ENCODE results near the gene PID1.

The PID1 gene

GRCh38 chr2:229170916-229171315, 100.2 kb downstream of the PID1 start:
- H3K27me3 ChIP-seq (ENCODE audit: control insufficient read depth, insufficient read depth, low read length), result no peaks in the 10 kb centered on the region
- H3K27ac ChIP-seq (ENCODE audit: low read depth, low read length), result no peak overlapping the region
- H3K4me3 ChIP-seq (ENCODE audit: low read depth, low read length), result no peak overlapping the region
- H3K9me3 ChIP-seq (ENCODE audit: control insufficient read depth, insufficient read depth, low read depth, low read length), result peaks cover 6% of the 10 kb centered on the region; the same call in 1 of the 2 replicates
- no peaks in the 10 kb centered on the region for H3K4me1 ChIP-seq (ENCODE audit: control insufficient read depth, insufficient read depth, low read length)
- H3K9ac ChIP-seq (ENCODE audit: low read length), result no peak overlapping the region
- no peaks in the 10 kb centered on the region for H3K36me3 ChIP-seq (ENCODE audit: control insufficient read depth, insufficient read depth, low read length)

- Histone ChIP-seq H3K9ac (ENCODE audit: low read length) (no peak overlapping the region), H3K36me3 (ENCODE audit: control insufficient read depth, insufficient read depth, low read length) (no peaks in the 10 kb centered on the region), H3K27me3 (ENCODE audit: control insufficient read depth, insufficient read depth, low read length) (no peaks in the 10 kb centered on the region), H3K4me1 (ENCODE audit: control insufficient read depth, insufficient read depth, low read length) (no peaks in the 10 kb centered on the region), H3K9me3 (ENCODE audit: control insufficient read depth, insufficient read depth, low read depth, low read length) (peaks cover 6% of the 10 kb centered on the region; the same call in 1 of the 2 replicates), H3K27ac (ENCODE audit: low read depth, low read length) (no peak overlapping the region), H3K4me3 (ENCODE audit: low read depth, low read length) (no peak overlapping the region)
These were observed 100.9 kb downstream of the PID1 start for GRCh38 chr2:229170171-229170570.

- H3K27ac ChIP-seq (ENCODE audit: low read depth, low read length), result no peak overlapping the region
- H3K4me3 ChIP-seq (ENCODE audit: low read depth, low read length), result no peak overlapping the region
- no peaks in the 10 kb centered on the region for H3K27me3 ChIP-seq (ENCODE audit: control insufficient read depth, insufficient read depth, low read length)
- peaks cover 6% of the 10 kb centered on the region; the same call in 1 of the 2 replicates for H3K9me3 ChIP-seq (ENCODE audit: control insufficient read depth, insufficient read depth, low read depth, low read length)
- no peaks in the 10 kb centered on the region for H3K4me1 ChIP-seq (ENCODE audit: control insufficient read depth, insufficient read depth, low read length)
- no peaks in the 10 kb centered on the region for H3K36me3 ChIP-seq (ENCODE audit: control insufficient read depth, insufficient read depth, low read length)
- no peak overlapping the region for H3K9ac ChIP-seq (ENCODE audit: low read length)
These were observed 101.3 kb downstream of the PID1 start for GRCh38 chr2:229169751-229170150.

- Histone ChIP-seq H3K27ac (ENCODE audit: low read depth, low read length) (no peak overlapping the region), H3K4me1 (ENCODE audit: control insufficient read depth, insufficient read depth, low read length) (no peaks in the 10 kb centered on the region), H3K27me3 (ENCODE audit: control insufficient read depth, insufficient read depth, low read length) (no peaks in the 10 kb centered on the region), H3K9ac (ENCODE audit: low read length) (no peak overlapping the region), H3K36me3 (ENCODE audit: control insufficient read depth, insufficient read depth, low read length) (no peaks in the 10 kb centered on the region), H3K4me3 (ENCODE audit: low read depth, low read length) (no peak overlapping the region), H3K9me3 (ENCODE audit: control insufficient read depth, insufficient read depth, low read depth, low read length) (no peaks in the 10 kb centered on the region)
These were observed 106.4 kb downstream of the PID1 start for GRCh38 chr2:229164545-229165249.

GRCh38 chr2:229163893-229164292, 107.2 kb downstream of the PID1 start:
- no peak overlapping the region for H3K9ac ChIP-seq (ENCODE audit: low read length)
- no peak overlapping the region for H3K4me3 ChIP-seq (ENCODE audit: low read depth, low read length)
- no peaks in the 10 kb centered on the region for H3K4me1 ChIP-seq (ENCODE audit: control insufficient read depth, insufficient read depth, low read length)
- no peaks in the 10 kb centered on the region for H3K9me3 ChIP-seq (ENCODE audit: control insufficient read depth, insufficient read depth, low read depth, low read length)
- no peak overlapping the region for H3K27ac ChIP-seq (ENCODE audit: low read depth, low read length)
- H3K27me3 ChIP-seq (ENCODE audit: control insufficient read depth, insufficient read depth, low read length), result no peaks in the 10 kb centered on the region
- no peaks in the 10 kb centered on the region for H3K36me3 ChIP-seq (ENCODE audit: control insufficient read depth, insufficient read depth, low read length)

GRCh38 chr2:229162015-229162414, 109.1 kb downstream of the PID1 start:
- H3K4me3 ChIP-seq (ENCODE audit: low read depth, low read length), result no peak overlapping the region
- no peaks in the 10 kb centered on the region for H3K4me1 ChIP-seq (ENCODE audit: control insufficient read depth, insufficient read depth, low read length)
- no peaks in the 10 kb centered on the region for H3K27me3 ChIP-seq (ENCODE audit: control insufficient read depth, insufficient read depth, low read length)
- no peaks in the 10 kb centered on the region for H3K9me3 ChIP-seq (ENCODE audit: control insufficient read depth, insufficient read depth, low read depth, low read length)
- H3K27ac ChIP-seq (ENCODE audit: low read depth, low read length), result no peak overlapping the region
- H3K9ac ChIP-seq (ENCODE audit: low read length), result no peak overlapping the region
- H3K36me3 ChIP-seq (ENCODE audit: control insufficient read depth, insufficient read depth, low read length), result no peaks in the 10 kb centered on the region

GRCh38 chr2:229160984-229161383, 110.1 kb downstream of the PID1 start:
- Histone ChIP-seq H3K9me3 (ENCODE audit: control insufficient read depth, insufficient read depth, low read depth, low read length) (no peaks in the 10 kb centered on the region), H3K27ac (ENCODE audit: low read depth, low read length) (no peak overlapping the region), H3K36me3 (ENCODE audit: control insufficient read depth, insufficient read depth, low read length) (no peaks in the 10 kb centered on the region), H3K9ac (ENCODE audit: low read length) (no peak overlapping the region), H3K27me3 (ENCODE audit: control insufficient read depth, insufficient read depth, low read length) (no peaks in the 10 kb centered on the region), H3K4me1 (ENCODE audit: control insufficient read depth, insufficient read depth, low read length) (no peaks in the 10 kb centered on the region), H3K4me3 (ENCODE audit: low read depth, low read length) (no peak overlapping the region)

GRCh38 chr2:229160180-229160579, 110.9 kb downstream of the PID1 start:
- Histone ChIP-seq H3K27me3 (ENCODE audit: control insufficient read depth, insufficient read depth, low read length) (no peaks in the 10 kb centered on the region), H3K4me1 (ENCODE audit: control insufficient read depth, insufficient read depth, low read length) (no peaks in the 10 kb centered on the region), H3K36me3 (ENCODE audit: control insufficient read depth, insufficient read depth, low read length) (no peaks in the 10 kb centered on the region), H3K9ac (ENCODE audit: low read length) (no peak overlapping the region), H3K9me3 (ENCODE audit: control insufficient read depth, insufficient read depth, low read depth, low read length) (no peaks in the 10 kb centered on the region), H3K4me3 (ENCODE audit: low read depth, low read length) (no peak overlapping the region), H3K27ac (ENCODE audit: low read depth, low read length) (no peak overlapping the region)

- Histone ChIP-seq H3K9me3 (ENCODE audit: control insufficient read depth, insufficient read depth, low read depth, low read length) (no peaks in the 10 kb centered on the region), H3K27ac (ENCODE audit: low read depth, low read length) (no peak overlapping the region), H3K4me3 (ENCODE audit: low read depth, low read length) (no peak overlapping the region), H3K27me3 (ENCODE audit: control insufficient read depth, insufficient read depth, low read length) (no peaks in the 10 kb centered on the region), H3K36me3 (ENCODE audit: control insufficient read depth, insufficient read depth, low read length) (no peaks in the 10 kb centered on the region), H3K9ac (ENCODE audit: low read length) (no peak overlapping the region), H3K4me1 (ENCODE audit: control insufficient read depth, insufficient read depth, low read length) (no peaks in the 10 kb centered on the region)
These were observed 111.7 kb downstream of the PID1 start for GRCh38 chr2:229159405-229159804.

GRCh38 chr2:229154381-229154780, 116.7 kb downstream of the PID1 start:
- Histone ChIP-seq H3K4me3 (ENCODE audit: low read depth, low read length) (no peak overlapping the region), H3K4me1 (ENCODE audit: control insufficient read depth, insufficient read depth, low read length) (no peaks in the 10 kb centered on the region)

GRCh38 chr2:229153951-229154350, 117.1 kb downstream of the PID1 start:
- H3K9ac ChIP-seq (ENCODE audit: low read length), result no peak overlapping the region
- H3K4me1 ChIP-seq (ENCODE audit: control insufficient read depth, insufficient read depth, low read length), result no peaks in the 10 kb centered on the region
- H3K27me3 ChIP-seq (ENCODE audit: control insufficient read depth, insufficient read depth, low read length), result no peaks in the 10 kb centered on the region
- H3K36me3 ChIP-seq (ENCODE audit: control insufficient read depth, insufficient read depth, low read length), result no peaks in the 10 kb centered on the region
- H3K27ac ChIP-seq (ENCODE audit: low read depth, low read length), result no peak overlapping the region
- no peak overlapping the region for H3K4me3 ChIP-seq (ENCODE audit: low read depth, low read length)
- no peaks in the 10 kb centered on the region for H3K9me3 ChIP-seq (ENCODE audit: control insufficient read depth, insufficient read depth, low read depth, low read length)

More at GRCh38 chr2:229154381-229154780, 116.7 kb downstream of the PID1 start:
- H3K27me3 ChIP-seq (ENCODE audit: control insufficient read depth, insufficient read depth, low read length), result no peaks in the 10 kb centered on the region
- H3K9me3 ChIP-seq (ENCODE audit: control insufficient read depth, insufficient read depth, low read depth, low read length), result no peaks in the 10 kb centered on the region
- no peak overlapping the region for H3K27ac ChIP-seq (ENCODE audit: low read depth, low read length)
- no peaks in the 10 kb centered on the region for H3K36me3 ChIP-seq (ENCODE audit: control insufficient read depth, insufficient read depth, low read length)
- H3K9ac ChIP-seq (ENCODE audit: low read length), result no peak overlapping the region
